MCF 10A (cell line): ENCODE data around the gene YLPM1. TPM values are rescaled to one million over a fixed set of nuclear protein-coding genes. Genes with fewer than 3 reads are reported as not detected.
A peak's percentile ranks its signal among the peaks of the same experiment; 100 is the strongest.

Experiments used
- BruUV-seq: library from RNA; stranded (reverse); fragments of 400-500 nt; replicated peaks from 2 replicates; lab custom pipeline; 2021; lab: Mats Ljungman, UMichigan
- CTCF ChIA-PET: fragments of 300-600 bp; sonication (Branson Sonifier 250); formaldehyde crosslinking; extraction: SDS; loops from one replicate; lab custom pipeline; 2021; ENCODE audit warnings: antibody characterized with exemption, inconsistent platforms; lab: Yijun Ruan, JAX
- POLR2A ChIA-PET: fragments of 300-600, 350-650 bp; sonication (Branson Sonifier 250); formaldehyde crosslinking; extraction: SDS; loops from one replicate; lab custom pipeline; 2020; ENCODE audit warnings: antibody characterized with exemption, inconsistent platforms; lab: Yijun Ruan, JAX
- DNase-seq: peaks from one replicate; pipeline ENCODE4 v3.0.0-alpha.2; 2018; ENCODE audit not compliant: unreplicated experiment
- H3K27ac Mint-ChIP-seq: one replicate; pipeline ENCODE4 v1.8.0; 2022; ENCODE audit warnings: mild to moderate bottlenecking, low read depth, mixed read lengths; ENCODE audit not compliant: unreplicated experiment
- H3K27me3 Mint-ChIP-seq: one replicate; pipeline ENCODE4 v1.8.0; 2022; ENCODE audit warnings: mixed read lengths; ENCODE audit not compliant: insufficient read depth, unreplicated experiment
- H3K36me3 Mint-ChIP-seq: one replicate; pipeline ENCODE4 v1.8.0; 2022; ENCODE audit warnings: mild to moderate bottlenecking, moderate library complexity, mixed read lengths; ENCODE audit not compliant: insufficient read depth, unreplicated experiment
- H3K4me1 Mint-ChIP-seq: one replicate; pipeline ENCODE4 v1.8.0; 2022; ENCODE audit warnings: mixed read lengths; ENCODE audit not compliant: insufficient read depth, unreplicated experiment
- H3K4me3 Mint-ChIP-seq: one replicate; pipeline ENCODE4 v1.8.0; 2022; ENCODE audit warnings: mild to moderate bottlenecking, moderate library complexity, mixed read lengths; ENCODE audit not compliant: unreplicated experiment
- H3K9me3 Mint-ChIP-seq: one replicate; pipeline ENCODE4 v1.8.0; 2022; ENCODE audit warnings: mixed read lengths; ENCODE audit not compliant: unreplicated experiment
- CTCF ChIP-seq: fragments of 200-600 bp; IDR thresholded peaks from one replicate; pipeline ENCODE4 v1.8.0; 2022; ENCODE audit warnings: antibody characterized with exemption, mild to moderate bottlenecking; ENCODE audit not compliant: unreplicated experiment
- intact Hi-C: fragments of 100-400 bp; cut with micrococcal nuclease; formaldehyde crosslinking; loops from 2 replicates; pipeline ENCODE4 v1.14.1; 2022
- total RNA-seq: library from RNA; stranded (reverse); gene quantifications from 2 replicates; pipeline ENCODE4 v1.2.3, GENCODE V29; 2022

The YLPM1 gene
- total RNA-seq, 1 experiment from 2014 or later, result 40.5 TPM

- H3K27ac Mint-ChIP-seq, result no peak overlapping the region
- POLR2A ChIA-PET, result interaction anchor here (0.7 to 1.4 kb wide), 5 partner anchors 15 to 1061 kb away, joined by 3 to 4 read pairs (median 3); partner anchors contain the start of genes FCF1 and YLPM1
- H3K27me3 Mint-ChIP-seq, result no peaks in the 10 kb centered on the region
- CTCF ChIA-PET, result no interaction called here
- BruUV-seq, result no TSS peak
- H3K9me3 Mint-ChIP-seq, result no peaks in the 10 kb centered on the region
- H3K36me3 Mint-ChIP-seq, result peaks cover 58% of the 10 kb centered on the region
- no peaks in the 10 kb centered on the region for H3K4me1 Mint-ChIP-seq
- TF ChIP-seq CTCF, result no peak
- intact Hi-C loops, result no loop called here
- peak; percentile 47 for DNase-seq
- H3K4me3 Mint-ChIP-seq, result no peak overlapping the region
These were observed 25.3 kb upstream of the YLPM1 start for GRCh38 chr14:74737753-74738325.

DNA sequence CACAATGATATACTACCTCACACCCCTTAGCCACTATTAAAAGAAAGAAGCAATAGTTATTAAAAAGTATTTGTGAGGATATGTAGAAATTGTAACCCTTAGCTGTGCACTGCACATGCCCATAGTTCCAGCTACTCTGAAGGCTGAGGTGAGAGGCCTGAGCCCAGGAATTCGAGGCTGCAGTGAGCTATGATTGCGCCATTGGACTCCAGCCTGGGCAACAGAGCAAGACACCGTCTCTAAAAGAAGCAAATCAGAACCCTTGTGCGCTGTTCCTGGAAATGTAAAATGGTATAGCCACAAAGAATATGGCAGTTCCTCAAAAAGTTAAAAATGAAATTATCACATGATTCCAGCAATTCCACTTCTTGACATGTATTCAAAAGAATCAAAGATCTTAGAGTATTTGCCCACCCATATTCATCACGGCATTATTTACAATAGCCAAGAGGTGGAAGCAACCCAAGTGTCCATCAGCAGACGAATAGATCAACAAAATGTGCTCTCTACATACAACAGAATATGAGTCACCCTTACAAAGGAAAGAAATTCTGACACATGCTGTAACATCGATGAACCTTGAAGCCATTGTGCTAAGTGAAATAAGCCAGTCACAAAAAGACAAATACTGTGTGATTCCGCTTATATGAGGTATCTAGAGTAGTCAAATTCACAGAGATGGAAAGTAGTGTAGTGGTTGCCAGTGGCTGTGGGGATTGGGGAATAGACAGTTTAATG, 23.7 kb upstream of the YLPM1 start:
- CTCF ChIA-PET, result no interaction called here
- peak; percentile 9 for DNase-seq
- H3K4me3 Mint-ChIP-seq, result no peak overlapping the region

DNA sequence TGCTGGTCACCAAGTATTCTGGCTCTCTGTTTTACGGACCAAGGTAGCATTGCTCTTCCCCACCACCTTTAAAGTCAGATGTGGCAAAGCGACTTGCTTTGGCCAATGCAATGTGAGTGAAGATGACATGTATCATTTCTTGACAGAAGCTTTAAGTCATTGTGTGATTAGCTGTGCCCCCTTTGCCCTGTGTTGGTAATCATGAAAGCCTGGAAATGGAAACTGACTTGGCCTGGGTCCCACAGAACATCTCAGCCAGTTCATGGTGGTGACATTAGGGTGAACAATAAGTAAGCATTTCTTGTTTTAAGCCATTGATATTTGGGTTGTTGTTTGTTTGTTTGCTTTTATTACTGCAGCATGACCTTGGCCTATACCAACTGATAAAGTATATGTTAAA, 15.9 kb upstream of the YLPM1 start:
- no peak for TF ChIP-seq CTCF
- H3K9me3 Mint-ChIP-seq, result peaks cover 7% of the 10 kb centered on the region
- ChIA-PET CTCF (no interaction called here), POLR2A (no interaction called here)
- intact Hi-C loops, result no loop called here
- no peaks in the 10 kb centered on the region for H3K27me3 Mint-ChIP-seq
- BruUV-seq, result no TSS peak
- H3K4me1 Mint-ChIP-seq, result no peaks in the 10 kb centered on the region
- no peaks in the 10 kb centered on the region for H3K36me3 Mint-ChIP-seq
- DNase-seq, result no peak
- no peak overlapping the region for H3K4me3 Mint-ChIP-seq
- H3K27ac Mint-ChIP-seq, result no peak overlapping the region

More for the DNA sequence above, 23.7 kb upstream of the YLPM1 start:
- no peaks in the 10 kb centered on the region for H3K9me3 Mint-ChIP-seq
- BruUV-seq, result no TSS peak
- H3K27me3 Mint-ChIP-seq, result no peaks in the 10 kb centered on the region
- no peak for TF ChIP-seq CTCF
- no peak overlapping the region for H3K27ac Mint-ChIP-seq
- no peaks in the 10 kb centered on the region for H3K4me1 Mint-ChIP-seq
- POLR2A ChIA-PET, result no interaction called here
- intact Hi-C loops, result no loop called here
- H3K36me3 Mint-ChIP-seq, result peaks cover 45% of the 10 kb centered on the region

DNA sequence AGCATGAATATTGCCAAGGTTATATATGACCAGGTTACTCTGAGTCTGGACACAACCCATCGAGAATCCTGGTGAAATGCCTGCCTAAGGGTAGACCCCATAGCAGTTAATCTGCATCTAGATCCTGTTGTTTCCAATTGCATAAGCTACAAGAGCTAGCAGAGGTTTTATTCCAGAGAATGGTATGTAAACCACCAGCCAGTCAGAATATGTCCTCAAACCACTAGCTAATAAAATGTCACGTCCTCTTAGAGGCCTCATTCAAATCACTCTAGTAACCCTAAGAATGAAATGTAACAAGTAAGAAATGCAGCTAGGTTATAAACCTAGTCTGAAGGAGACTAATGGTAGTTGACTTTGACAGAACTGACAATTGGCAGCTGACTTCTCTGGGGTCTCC, 9.0 kb upstream of the YLPM1 start:
- CTCF ChIA-PET, result interaction anchor here (0.6 to 1.1 kb wide), 2 partner anchors 8 to 18 kb away, joined by 4 to 6 read pairs; no protein-coding TSS in a partner anchor

More for the DNA sequence above, 9.0 kb upstream of the YLPM1 start:
- no peaks in the 10 kb centered on the region for H3K36me3 Mint-ChIP-seq
- no peak overlapping the region for H3K4me3 Mint-ChIP-seq
- no peak for DNase-seq
- peaks cover 14% of the 10 kb centered on the region for H3K9me3 Mint-ChIP-seq
- TF ChIP-seq CTCF, result no peak
- BruUV-seq, result no TSS peak
- H3K4me1 Mint-ChIP-seq, result no peaks in the 10 kb centered on the region
- H3K27me3 Mint-ChIP-seq, result no peaks in the 10 kb centered on the region
- POLR2A ChIA-PET, result interaction anchor here (2.0 kb wide), 1 partner anchor 9 kb away, joined by 12 read pairs; the partner anchor contains the start of gene YLPM1
- H3K27ac Mint-ChIP-seq, result no peak overlapping the region
- intact Hi-C loops, result no loop called here
